ENCODE measurements around the gene ATXN7L1.

The ATXN7L1 gene

GRCh38 chr7:105674200-105674920 lies 202.0 kb downstream of the ATXN7L1 start:
- DNase-seq (ENCODE audit: low spot score): no peak

GRCh38 chr7:105673367-105674084 lies 202.9 kb downstream of the ATXN7L1 start:
- DNase-seq (ENCODE audit: low spot score): no peak

GRCh38 chr7:105672801-105673200 lies 203.6 kb downstream of the ATXN7L1 start:
- no peak for DNase-seq (ENCODE audit: low spot score)

GRCh38 chr7:105666324-105666723 lies 210.1 kb downstream of the ATXN7L1 start:
- no peak for DNase-seq (ENCODE audit: low spot score)

GRCh38 chr7:105665684-105666083 lies 210.7 kb downstream of the ATXN7L1 start:
- DNase-seq (ENCODE audit: low spot score): no peak

- no peak for DNase-seq (ENCODE audit: low spot score)
Observed at GRCh38 chr7:105664816-105665525, 211.4 kb downstream of the ATXN7L1 start.

- DNase-seq (ENCODE audit: low spot score): no peak
Observed at GRCh38 chr7:105662998-105663397, 213.4 kb downstream of the ATXN7L1 start.

- DNase-seq (ENCODE audit: low spot score): no peak
Observed at GRCh38 chr7:105661625-105662024, 214.8 kb downstream of the ATXN7L1 start.

GRCh38 chr7:105656922-105657521 lies 219.4 kb downstream of the ATXN7L1 start:
- no peak for DNase-seq (ENCODE audit: low spot score)

GRCh38 chr7:105655500-105656380 lies 220.7 kb downstream of the ATXN7L1 start:
- DNase-seq (ENCODE audit: low spot score): no peak

- no peak for DNase-seq (ENCODE audit: low spot score)
Observed at GRCh38 chr7:105655067-105655466, 221.3 kb downstream of the ATXN7L1 start.

- DNase-seq (ENCODE audit: low spot score): no peak
Observed at GRCh38 chr7:105654095-105654686, 222.2 kb downstream of the ATXN7L1 start.

- no peak for DNase-seq (ENCODE audit: low spot score)
Observed at GRCh38 chr7:105653441-105654005, 222.9 kb downstream of the ATXN7L1 start.

- peak; percentile 71 for DNase-seq (ENCODE audit: low spot score)
Observed at GRCh38 chr7:105652359-105652993, 223.9 kb downstream of the ATXN7L1 start.

- DNase-seq (ENCODE audit: low spot score): no peak
Observed at GRCh38 chr7:105651798-105652197, 224.6 kb downstream of the ATXN7L1 start.

GRCh38 chr7:105650382-105650970 lies 225.9 kb downstream of the ATXN7L1 start:
- DNase-seq (ENCODE audit: low spot score): no peak

- no peak for DNase-seq (ENCODE audit: low spot score)
Observed at GRCh38 chr7:105649727-105650381, 226.5 kb downstream of the ATXN7L1 start.

- DNase-seq (ENCODE audit: low spot score): peak; percentile 42
Observed at GRCh38 chr7:105648561-105649401, 227.6 kb downstream of the ATXN7L1 start.
